Measurements from ENCODE around the gene REPIN1. TPM values are rescaled to one million over a fixed set of nuclear protein-coding genes. Genes with fewer than 3 reads are reported as not detected.

REPIN1 gene
- total RNA-seq, 1 experiment from 2014 or later: 129 TPM

- DNase-seq (ENCODE audit: low read depth): no peak
These were observed 27.8 kb downstream of the REPIN1 start for GRCh38 chr7:150396426-150396825.

- no peak for DNase-seq (ENCODE audit: low read depth)
These were observed 28.2 kb downstream of the REPIN1 start for GRCh38 chr7:150396851-150397260.

GRCh38 chr7:150397346-150398107, 28.9 kb downstream of the REPIN1 start:
- DNase-seq (ENCODE audit: low read depth): no peak

- no peak for DNase-seq (ENCODE audit: low read depth)
These were observed 29.7 kb downstream of the REPIN1 start for GRCh38 chr7:150398108-150398964.

GRCh38 chr7:150398965-150399320, 30.3 kb downstream of the REPIN1 start:
- no peak for DNase-seq (ENCODE audit: low read depth)

- no peak for DNase-seq (ENCODE audit: low read depth)
These were observed 30.9 kb downstream of the REPIN1 start for GRCh38 chr7:150399421-150400007.

- DNase-seq (ENCODE audit: low read depth): peak; percentile 86
These were observed 31.6 kb downstream of the REPIN1 start for GRCh38 chr7:150400008-150400787.

- no peak for DNase-seq (ENCODE audit: low read depth)
These were observed 32.3 kb downstream of the REPIN1 start for GRCh38 chr7:150400788-150401423.

GRCh38 chr7:150401424-150401790, 32.8 kb downstream of the REPIN1 start:
- no peak for DNase-seq (ENCODE audit: low read depth)

GRCh38 chr7:150401861-150402631, 33.4 kb downstream of the REPIN1 start:
- no peak for DNase-seq (ENCODE audit: low read depth)

GRCh38 chr7:150402671-150403321, 34.2 kb downstream of the REPIN1 start:
- no peak for DNase-seq (ENCODE audit: low read depth)

GRCh38 chr7:150403376-150404171, 35.0 kb downstream of the REPIN1 start:
- no peak for DNase-seq (ENCODE audit: low read depth)

- DNase-seq (ENCODE audit: low read depth): no peak
These were observed 35.7 kb downstream of the REPIN1 start for GRCh38 chr7:150404172-150404804.

- DNase-seq (ENCODE audit: low read depth): peak; percentile 92
These were observed 36.4 kb downstream of the REPIN1 start for GRCh38 chr7:150404805-150405583.

GRCh38 chr7:150405584-150406311, 37.1 kb downstream of the REPIN1 start:
- DNase-seq (ENCODE audit: low read depth): no peak

- no peak for DNase-seq (ENCODE audit: low read depth)
These were observed 37.6 kb downstream of the REPIN1 start for GRCh38 chr7:150406312-150406566.
